HG02885 (cell line): Measurements from ENCODE around the gene TMEM60.

Experiments used
- ATAC-seq: cut with Tn5 transposase; IDR thresholded peaks from one replicate; pipeline ENCODE4 v1.9.1; 2021; ENCODE audit warnings: mild to moderate bottlenecking; ENCODE audit not compliant: unreplicated experiment, poor library complexity

Gene TMEM60

DNA sequence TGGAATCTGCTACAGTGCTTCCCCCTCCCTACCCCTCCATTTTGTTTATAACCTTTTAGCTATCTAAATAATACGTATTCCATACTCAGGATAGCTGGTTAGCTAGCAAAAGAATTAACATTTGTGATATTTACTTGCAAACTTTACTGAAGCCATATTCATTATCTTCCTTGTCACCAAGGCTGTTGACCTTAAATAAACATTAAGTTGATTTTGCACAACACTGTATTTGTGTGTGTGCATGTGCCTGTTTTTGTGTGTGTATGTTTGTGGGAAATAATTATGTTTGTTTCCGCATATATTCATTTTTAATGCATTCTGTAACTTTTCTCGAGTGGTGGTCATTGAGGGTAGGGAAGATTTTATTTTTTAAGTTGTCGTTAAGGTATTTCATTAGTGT is 15.9 kb downstream of the TMEM60 start:
- ATAC-seq: no peak

DNA sequence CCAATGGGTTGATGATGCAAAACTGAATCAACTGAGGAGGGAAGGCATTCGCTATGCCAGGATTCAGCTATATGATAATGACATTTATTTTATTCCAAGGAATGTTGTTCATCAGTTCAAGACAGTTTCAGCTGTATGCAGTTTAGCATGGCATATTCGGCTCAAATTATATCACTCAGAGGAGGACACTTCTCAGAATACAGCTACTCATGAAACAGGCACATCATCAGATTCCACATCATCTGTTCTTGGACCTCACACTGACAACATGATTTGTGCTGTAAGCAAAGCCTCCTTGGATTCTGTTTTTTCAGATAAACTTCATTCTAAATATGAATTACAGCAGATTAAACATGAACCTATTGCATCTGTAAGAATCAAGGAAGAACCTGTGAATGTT is 19.7 kb downstream of the TMEM60 start:
- ATAC-seq: no peak

DNA sequence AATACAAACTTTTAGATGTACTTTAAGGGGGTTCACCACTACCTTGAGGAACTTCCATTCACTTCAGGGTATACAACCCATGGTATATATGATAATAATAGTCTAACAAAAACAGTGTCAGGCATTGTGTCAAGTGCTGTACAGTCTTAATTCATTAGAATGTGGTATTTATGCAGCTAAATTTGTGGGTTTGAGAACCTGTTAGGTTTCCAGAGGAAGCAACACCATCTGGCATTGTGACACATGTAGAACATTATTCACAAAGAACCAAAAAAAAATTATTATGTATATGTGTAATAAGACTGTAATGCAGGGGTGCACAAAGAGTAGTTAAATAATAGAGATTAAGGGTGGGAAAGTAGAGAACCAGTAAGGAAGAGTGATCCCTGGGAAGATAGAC is 26.3 kb downstream of the TMEM60 start:
- ATAC-seq: no peak

DNA sequence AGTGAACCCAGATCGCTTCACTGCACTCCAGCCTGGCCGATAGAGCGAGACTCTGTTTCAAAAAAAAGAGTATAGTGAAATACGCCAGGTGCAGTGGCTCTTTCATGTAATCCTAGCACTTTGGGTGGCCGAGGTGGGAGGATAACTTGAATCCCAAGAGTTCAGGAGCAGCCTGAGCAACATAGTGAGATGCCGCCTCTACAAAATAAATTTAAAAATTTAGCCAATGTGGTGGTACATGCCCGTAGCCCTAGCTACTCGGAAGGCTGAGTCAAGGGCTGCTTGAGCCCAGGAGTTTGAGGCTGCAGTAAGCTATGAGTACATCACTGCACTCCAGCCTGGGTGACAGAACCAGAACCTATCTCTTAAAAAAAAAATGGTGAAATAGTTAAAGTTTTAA is 27.9 kb downstream of the TMEM60 start:
- no peak for ATAC-seq

DNA sequence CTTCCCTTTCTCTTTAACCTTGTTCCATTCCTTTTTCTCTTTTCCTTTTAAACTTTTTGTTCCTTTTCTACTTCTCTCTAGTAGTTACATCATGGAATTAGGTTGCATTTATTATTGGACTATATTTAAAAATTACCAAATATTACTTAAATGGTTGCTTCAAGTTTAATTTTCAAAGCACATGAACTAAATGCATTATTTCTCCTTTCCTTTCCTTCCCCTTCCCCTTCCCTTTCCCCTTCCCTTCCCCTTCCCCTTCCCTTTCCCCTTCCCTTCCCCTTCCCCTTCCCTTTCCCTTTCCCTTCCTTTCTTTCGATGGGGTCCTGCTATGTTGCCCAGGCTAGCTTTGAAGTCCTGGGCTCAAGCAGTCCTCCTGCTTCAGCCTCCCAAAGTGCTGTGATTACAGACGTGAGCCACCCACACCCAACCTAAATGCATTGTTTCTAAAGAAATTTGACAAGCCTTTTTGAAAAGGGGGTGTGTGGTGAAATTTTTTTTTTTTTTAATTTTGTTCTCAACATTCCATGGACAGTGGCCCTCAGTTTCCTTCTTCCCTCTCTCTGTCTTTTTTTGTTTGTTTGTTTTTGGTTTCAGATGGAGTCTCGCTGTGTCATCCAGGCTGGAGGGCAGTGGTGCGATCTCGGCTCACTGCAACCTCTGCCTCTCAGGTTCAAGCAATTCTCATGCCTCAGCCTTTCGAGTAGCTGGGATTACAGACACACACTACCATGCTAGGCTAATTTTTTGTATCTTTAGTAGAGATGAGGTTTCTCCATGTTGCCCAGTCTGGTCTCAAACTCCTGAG is 31.2 kb downstream of the TMEM60 start:
- ATAC-seq: no peak

DNA sequence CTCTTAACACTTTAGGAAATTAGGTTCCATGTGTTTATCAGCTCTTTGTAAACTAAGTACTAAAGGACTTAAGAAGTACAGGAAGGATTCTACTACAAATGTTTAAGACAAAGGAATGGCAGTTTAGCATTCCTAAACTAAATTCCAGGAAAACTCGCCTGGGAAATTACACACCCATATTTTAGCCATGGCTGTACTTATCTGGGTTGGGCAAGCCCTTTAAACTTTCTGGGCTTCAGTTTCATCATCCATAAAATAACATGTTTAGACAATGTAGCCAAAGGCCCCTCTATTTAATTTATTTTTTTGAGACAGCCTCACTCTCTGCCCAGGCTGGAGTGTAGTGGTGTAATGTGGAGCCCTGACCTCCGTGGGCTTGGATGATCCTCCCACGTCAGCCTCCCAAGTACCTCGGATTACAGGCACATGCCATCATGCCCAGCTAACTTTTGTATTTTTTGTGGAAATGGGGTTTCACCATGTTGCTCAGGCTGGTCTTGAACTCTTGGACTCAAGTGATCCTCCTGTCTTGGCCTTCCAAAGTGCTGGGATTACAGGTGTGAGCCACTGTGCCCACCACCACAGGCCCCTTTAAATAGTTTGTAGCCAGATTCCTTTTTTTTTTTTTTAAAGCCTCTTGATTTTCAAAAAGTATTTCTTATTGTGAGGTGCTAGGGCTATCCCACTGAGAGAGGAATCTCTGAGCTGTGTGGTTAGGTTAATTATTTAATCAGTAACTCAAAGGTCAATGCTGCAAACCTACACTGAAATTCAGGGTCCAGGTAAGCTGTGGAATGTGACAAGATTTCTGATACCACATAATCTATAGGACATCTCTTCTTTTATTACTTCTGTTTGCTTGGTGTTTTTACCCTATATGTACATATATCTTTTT is 32.1 kb downstream of the TMEM60 start:
- ATAC-seq: no peak

DNA sequence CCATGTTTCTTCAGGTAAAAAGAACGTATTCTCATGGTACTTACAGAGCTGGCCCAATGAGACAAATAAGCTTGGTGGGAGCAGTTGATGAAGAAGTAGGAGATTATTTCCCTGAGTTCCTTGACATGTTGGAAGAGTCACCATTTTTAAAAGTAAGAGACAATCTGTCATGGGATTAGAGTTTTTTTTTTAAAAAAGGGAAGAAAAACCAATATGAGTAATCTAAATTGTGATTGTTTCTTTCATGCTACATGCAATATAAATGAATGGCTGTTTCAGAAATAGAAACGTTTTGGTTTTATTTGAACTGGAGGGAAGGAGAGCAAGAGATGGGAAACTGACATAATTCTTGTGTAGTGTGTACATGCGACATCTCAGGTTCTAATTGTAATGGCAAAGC is 32.8 kb downstream of the TMEM60 start:
- ATAC-seq: no peak

DNA sequence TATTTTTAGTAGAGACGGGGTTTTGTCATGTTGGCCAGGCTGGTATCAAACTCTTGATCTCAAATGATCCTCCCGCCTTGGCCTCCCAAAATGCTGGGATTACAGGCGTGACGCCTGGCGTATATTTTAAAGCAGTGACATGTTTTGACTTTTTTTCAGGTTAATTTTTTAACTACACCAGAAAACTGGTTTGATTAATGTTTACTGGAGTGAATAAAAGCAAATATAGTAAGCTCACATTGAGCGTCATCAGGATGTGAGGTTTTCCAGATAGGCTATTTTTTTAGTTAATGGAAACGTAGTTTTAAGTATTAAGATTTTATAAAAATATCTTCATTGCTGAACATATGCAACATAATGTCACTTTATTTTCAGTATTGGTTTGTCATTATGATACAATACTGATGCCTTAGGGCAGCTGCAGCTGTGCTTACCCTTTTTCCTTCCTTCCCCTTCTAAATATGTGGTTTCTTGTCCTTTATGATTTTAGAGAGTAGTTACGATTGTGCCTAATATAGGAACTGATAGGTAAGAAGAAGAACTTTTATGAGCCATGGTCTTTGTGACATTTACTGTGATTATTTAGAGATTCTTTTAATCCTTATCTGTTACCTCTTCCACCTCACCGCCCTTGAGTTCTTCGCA is 37.3 kb downstream of the TMEM60 start:
- ATAC-seq: no peak

DNA sequence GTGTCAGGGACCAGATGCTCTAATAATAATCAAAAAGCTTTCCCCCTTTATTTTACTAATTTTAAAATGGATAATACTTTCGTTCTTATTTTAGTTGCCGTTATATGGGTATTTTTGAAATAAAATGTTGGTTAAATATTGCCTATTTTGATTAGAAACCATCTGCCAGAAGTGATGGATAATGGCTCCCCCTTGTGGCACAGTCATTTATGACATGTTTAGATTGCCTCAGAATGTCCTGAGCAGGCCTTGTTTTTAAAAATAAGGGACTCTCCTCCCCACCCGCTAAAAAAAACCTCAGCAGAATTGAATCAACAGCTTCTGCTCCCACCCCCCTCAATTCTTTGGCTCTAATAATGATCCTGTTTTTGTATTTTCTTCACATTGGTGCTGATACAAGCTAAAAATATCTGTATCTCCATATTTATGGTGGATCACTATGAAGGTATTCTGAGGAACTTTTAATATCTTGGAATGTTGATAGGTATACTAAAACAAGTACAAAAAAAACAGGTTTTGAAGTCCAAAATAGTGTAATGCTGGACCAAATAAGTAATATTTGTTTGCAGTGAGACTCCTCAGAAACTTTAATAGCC is 38.8 kb downstream of the TMEM60 start:
- no peak for ATAC-seq

DNA sequence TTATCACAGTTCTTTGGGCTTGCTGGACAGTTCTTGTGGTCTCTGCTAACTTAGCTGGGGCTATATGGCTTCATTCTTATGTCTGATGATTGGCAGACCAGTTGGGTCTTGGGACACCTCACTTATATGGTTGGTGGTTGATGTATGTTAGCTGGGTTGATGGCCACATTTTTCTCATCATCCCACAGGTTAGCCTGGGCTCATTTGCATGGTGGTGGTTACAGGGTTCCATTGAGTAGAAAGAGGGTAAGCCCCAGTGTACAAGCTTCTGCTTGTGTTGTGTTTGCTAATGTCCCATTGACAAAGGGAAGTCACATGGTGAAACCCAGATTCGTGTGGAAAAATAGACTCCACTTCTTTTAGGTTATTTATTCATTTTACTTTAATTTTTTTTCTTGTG is 40.6 kb downstream of the TMEM60 start:
- peak; percentile 95 for ATAC-seq

DNA sequence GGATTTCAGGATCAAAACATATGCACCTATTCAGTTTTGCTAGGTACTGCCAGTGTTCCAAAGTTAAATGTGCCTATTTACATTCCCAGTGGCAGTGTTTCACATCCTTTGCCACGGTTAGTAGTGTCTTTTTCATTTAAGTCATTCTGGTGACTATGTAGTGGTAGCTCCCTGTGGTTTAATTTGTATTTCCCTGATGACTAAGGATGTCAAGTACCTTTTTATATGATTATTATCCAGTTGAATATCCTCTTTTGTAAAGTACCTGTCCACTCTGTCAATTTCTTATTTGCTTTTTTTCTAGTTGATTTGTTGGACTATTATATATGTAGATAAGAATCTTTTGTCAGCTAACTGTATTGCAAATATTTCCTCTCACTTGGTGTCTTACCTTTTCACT is 45.1 kb downstream of the TMEM60 start:
- ATAC-seq: no peak

DNA sequence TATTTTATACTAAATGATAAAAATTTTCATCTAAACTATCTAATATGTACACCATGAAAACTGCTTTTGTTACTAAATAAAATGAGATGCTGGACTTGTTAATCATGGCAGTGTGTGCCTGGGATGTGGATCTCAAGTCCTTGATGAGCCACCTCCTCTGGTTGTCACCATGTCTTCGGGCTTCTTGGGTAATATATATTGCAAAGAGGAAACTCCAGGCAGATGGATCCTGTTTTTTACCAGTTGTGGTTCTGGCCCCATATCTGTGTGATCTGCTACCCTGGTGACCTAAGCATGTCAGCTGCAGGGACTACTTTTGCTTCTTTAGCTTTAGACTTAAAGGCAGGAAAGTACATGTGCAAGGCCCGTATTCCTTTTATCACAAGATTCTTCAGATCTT is 46.2 kb downstream of the TMEM60 start:
- ATAC-seq: no peak

DNA sequence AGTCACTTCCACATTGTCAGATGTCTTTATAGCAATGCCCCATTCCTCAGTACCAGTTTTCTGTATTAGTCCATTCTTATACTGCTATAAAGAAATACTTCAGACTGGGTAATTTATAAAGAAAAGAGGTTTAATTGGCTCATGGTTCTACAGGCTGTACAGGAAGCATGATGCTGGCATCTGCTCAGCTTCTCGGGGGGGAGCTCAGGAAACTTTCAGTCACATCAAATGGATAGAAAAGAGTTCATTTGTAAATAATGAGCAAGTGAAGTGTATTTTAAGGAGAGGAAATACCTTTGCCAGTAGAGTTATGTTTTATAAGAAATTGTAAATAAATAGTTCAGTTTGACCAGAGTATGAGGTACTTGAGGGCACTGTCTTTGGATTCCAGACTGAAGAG is 50.5 kb downstream of the TMEM60 start:
- ATAC-seq: no peak

DNA sequence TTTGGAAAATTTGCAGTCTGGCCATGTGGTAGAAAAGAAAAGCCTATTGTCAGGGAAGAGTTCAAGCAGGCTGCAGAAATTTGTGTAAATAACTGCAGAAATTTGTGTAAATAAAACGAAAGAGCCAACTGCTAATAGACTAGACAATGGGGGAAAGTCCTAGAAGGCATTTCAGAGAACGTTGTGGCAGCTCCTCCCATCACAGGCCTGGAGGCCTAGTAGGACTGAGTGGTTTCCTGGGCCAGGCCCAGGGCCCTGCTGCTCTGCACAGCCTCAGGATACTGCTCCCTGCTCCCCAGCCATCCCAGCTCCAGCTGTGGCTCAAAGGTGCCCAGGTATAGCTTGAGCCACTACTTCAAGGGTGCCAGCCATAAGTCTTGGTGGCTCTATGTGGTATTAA is 51.1 kb downstream of the TMEM60 start:
- no peak for ATAC-seq

DNA sequence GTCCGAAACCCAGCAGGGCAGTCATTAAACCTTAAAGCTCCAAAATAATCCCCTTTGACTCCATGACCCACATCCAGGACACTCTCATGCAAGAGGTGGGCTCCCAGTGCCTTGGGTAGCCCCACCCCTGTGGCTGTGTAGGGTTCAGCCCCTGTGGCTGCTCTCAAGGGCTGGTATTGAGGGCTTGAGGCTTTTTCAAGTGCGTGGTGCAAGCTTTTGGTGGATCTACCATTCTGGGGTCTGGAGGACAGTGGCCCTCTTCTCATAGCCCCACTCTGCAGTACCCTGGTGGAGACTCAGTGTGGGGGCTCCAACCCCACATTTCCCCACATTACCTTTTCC is 51.4 kb downstream of the TMEM60 start:
- ATAC-seq: no peak

DNA sequence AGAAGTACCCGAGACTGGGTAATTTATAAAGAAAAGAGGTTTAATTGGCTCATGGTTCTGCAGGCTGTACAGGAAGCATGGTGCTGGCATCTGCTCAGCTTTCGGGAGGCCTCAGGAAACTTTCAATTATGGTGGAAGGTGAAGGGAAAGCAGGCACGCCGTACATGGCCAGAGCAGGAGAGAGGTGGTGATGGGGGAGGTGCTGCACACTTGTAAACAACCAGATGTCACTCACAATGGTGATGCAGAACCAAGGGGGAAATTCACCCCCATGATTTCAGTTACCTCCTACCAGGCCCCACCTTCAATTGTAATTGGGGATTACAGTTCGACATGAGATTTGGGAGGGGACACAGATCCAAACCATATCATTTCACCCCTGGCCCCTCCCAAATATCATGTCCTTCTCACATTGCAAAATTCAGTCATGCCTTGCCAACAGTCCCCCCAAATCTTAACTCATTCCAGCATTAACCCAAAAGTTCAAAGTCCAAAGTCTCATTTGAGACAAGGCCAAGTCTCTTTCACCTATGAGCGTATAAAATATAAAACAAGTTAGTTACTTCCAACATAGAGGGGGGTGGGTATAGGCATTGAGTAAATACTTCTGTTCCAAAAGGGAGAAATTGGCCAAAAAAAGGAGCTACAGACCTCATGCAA is 51.9 kb downstream of the TMEM60 start:
- no peak for ATAC-seq

DNA sequence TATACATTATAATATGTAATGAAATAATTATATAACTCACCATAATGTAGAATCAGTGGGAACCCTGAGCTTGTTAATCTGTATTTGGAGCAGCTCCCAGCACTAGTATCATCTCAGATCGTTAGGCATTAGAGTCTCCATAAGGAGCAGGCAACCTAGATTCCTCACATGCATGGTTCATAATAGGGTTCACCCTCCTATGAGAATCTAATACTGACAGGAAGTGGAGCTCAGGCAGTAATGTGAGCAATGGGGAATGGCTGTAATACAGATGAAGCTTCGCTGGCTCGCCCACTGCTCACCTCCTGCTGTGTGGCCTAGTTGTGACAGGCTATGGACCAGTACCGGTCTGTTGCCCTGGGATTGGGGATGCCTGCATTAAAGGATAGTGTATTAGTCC is 52.5 kb downstream of the TMEM60 start:
- ATAC-seq: no peak
